Hepatocyte (in vitro differentiated cells): ENCODE data around the gene GLI1. TPM values are rescaled to one million over a fixed set of nuclear protein-coding genes. Genes with fewer than 3 reads are reported as not detected.

ENCODE experiments used
- DNase-seq: peaks from one replicate; pipeline ENCODE4 v3.0.0-alpha.2; 2016; ENCODE audit warnings: low spot score
- H2AFZ ChIP-seq: fragments of 200-600 bp; sonication (generic); 2 replicates; pipeline ENCODE4 v1.6.0; 2016; ENCODE audit warnings: antibody characterized with exemption, mild to moderate bottlenecking
- H3K27ac ChIP-seq: fragments of 200-600 bp; sonication (generic); 2 replicates; pipeline ENCODE4 v1.5.1; 2016; ENCODE audit warnings: mild to moderate bottlenecking
- H3K27me3 ChIP-seq: fragments of 200-600 bp; sonication (generic); 2 replicates; pipeline ENCODE4 v1.6.1; 2016
- H3K36me3 ChIP-seq: fragments of 200-600 bp; sonication (generic); replicated peaks from 2 replicates; pipeline ENCODE4 v1.5.1; 2016; ENCODE audit warnings: low read depth; ENCODE audit not compliant: insufficient read depth
- H3K4me1 ChIP-seq: fragments of 200-600 bp; sonication (generic); 2 replicates; pipeline ENCODE4 v1.5.1; 2016; ENCODE audit warnings: mild to moderate bottlenecking, moderate library complexity; ENCODE audit not compliant: insufficient read depth
- H3K4me2 ChIP-seq: fragments of 200-600 bp; sonication (generic); 2 replicates; pipeline ENCODE4 v1.6.0; 2016
- H3K4me3 ChIP-seq: fragments of 200-600 bp; sonication (generic); 2 replicates; pipeline ENCODE4 v1.5.1; 2016; ENCODE audit warnings: mild to moderate bottlenecking
- H3K79me2 ChIP-seq: fragments of 200-600 bp; sonication (generic); 2 replicates; pipeline ENCODE4 v1.6.0; 2017; ENCODE audit warnings: mild to moderate bottlenecking
- H3K9me2 ChIP-seq: fragments of 200-600 bp; sonication (generic); replicated peaks from 2 replicates; pipeline ENCODE4 v1.6.0; 2017; ENCODE audit warnings: mild to moderate bottlenecking; ENCODE audit not compliant: insufficient read depth
- H3K9me3 ChIP-seq: fragments of 200-600 bp; sonication (generic); 2 replicates; pipeline ENCODE4 v1.5.1; 2016; ENCODE audit warnings: low read depth, mild to moderate bottlenecking
- H4K20me1 ChIP-seq: fragments of 200-600 bp; sonication (generic); 2 replicates; pipeline ENCODE4 v1.6.0; 2016; ENCODE audit warnings: mild to moderate bottlenecking; ENCODE audit not compliant: insufficient read depth, poor library complexity, severe bottlenecking
- CTCF ChIP-seq: fragments of 200-600 bp; sonication (generic); IDR thresholded peaks from 2 replicates; pipeline ENCODE4 v1.5.1; 2016; ENCODE audit warnings: antibody characterized with exemption, mild to moderate bottlenecking; ENCODE audit not compliant: poor library complexity
- EZH2 ChIP-seq: fragments of 200-600 bp; sonication (generic); IDR thresholded peaks from 2 replicates; pipeline ENCODE4 v1.6.1; 2016; ENCODE audit warnings: antibody characterized with exemption, mild to moderate bottlenecking, borderline replicate concordance
- EZH2phosphoT487 ChIP-seq: fragments of 200-600 bp; sonication (generic); IDR thresholded peaks from one replicate; pipeline ENCODE4 v1.6.1; 2018; ENCODE audit warnings: antibody characterized with exemption, mild to moderate bottlenecking, low read depth, moderate library complexity; ENCODE audit not compliant: unreplicated experiment, severe bottlenecking
- WGBS: methylation state at CpG from one replicate; pipeline ENCODE4 v1.1.6; 2016; ENCODE audit warnings: low lambda C conversion rate; ENCODE audit errors: missing lambda C conversion rate; 5-methylcytosine and 5-hydroxymethylcytosine counted together
- polyA plus RNA-seq: library from polyadenylated mRNA; unstranded; fragments of >200 nt; fragmentation: Nextera tagmentation; extraction: Ambion mirVana; gene quantifications from 2 replicates; pipeline ENCODE4 v1.2.1, GENCODE V29; 2016
- total RNA-seq: library from RNA; depleted of rRNA; stranded (reverse); fragments of >200 nt; gene quantifications from 2 replicates; pipeline ENCODE4 v1.2.3, GENCODE V29; 2014

GLI1 gene
- total and polyA plus RNA-seq, 2 experiments from 2014 or later = 6.0 to 7.6 TPM

GRCh38 chr12:57452937-57453509, 6.6 kb upstream of the GLI1 start:
- TF ChIP-seq CTCF = peak; percentile 92
- TF ChIP-seq EZH2 = no peak
- no peak for TF ChIP-seq EZH2phosphoT487
- H3K27ac ChIP-seq = peak overlapping the region; percentile 87
- H4K20me1 ChIP-seq = no peaks in the 10 kb centered on the region
- H3K4me1 ChIP-seq = peaks cover 42% of the 10 kb centered on the region
- H3K79me2 ChIP-seq = no peaks in the 10 kb centered on the region
- H3K27me3 ChIP-seq = no peaks in the 10 kb centered on the region
- no peak overlapping the region for H3K4me3 ChIP-seq
- no peak overlapping the region for H3K4me2 ChIP-seq
- H3K36me3 ChIP-seq = no peaks in the 10 kb centered on the region
- no peak overlapping the region for H2AFZ ChIP-seq
- H3K9me3 ChIP-seq = no peaks in the 10 kb centered on the region
- WGBS = 34% methylated on average over 7 of the region's 7 CpGs
- no peaks in the 10 kb centered on the region for H3K9me2 ChIP-seq
- DNase-seq = peak; percentile 90

- 92% methylated on average over 2 of the region's 2 CpGs for WGBS
- H3K4me3 ChIP-seq = no peak overlapping the region
- DNase-seq = no peak
- no peaks in the 10 kb centered on the region for H3K9me3 ChIP-seq
- TF ChIP-seq CTCF = no peak
- no peak for TF ChIP-seq EZH2
- no peak for TF ChIP-seq EZH2phosphoT487
- no peaks in the 10 kb centered on the region for H4K20me1 ChIP-seq
- H3K27ac ChIP-seq = peak overlapping the region; percentile 91
- no peak overlapping the region for H2AFZ ChIP-seq
- H3K4me1 ChIP-seq = peaks cover 48% of the 10 kb centered on the region
- H3K79me2 ChIP-seq = no peaks in the 10 kb centered on the region
- H3K9me2 ChIP-seq = no peaks in the 10 kb centered on the region
- no peaks in the 10 kb centered on the region for H3K36me3 ChIP-seq
- no peak overlapping the region for H3K4me2 ChIP-seq
- H3K27me3 ChIP-seq = no peaks in the 10 kb centered on the region
Observed at GRCh38 chr12:57454213-57454565, 5.4 kb upstream of the GLI1 start.

- Histone ChIP-seq H2AFZ (no peak within 1 kb of the TSS), H3K4me3 (no peak within 1 kb of the TSS), H3K27ac (peak within 1 kb of the TSS; percentile 91), H3K36me3 (no peaks in the 10 kb centered on the region), H3K79me2 (no peaks in the 10 kb centered on the region), H3K27me3 (no peaks in the 10 kb centered on the region), H3K9me3 (no peaks in the 10 kb centered on the region), H3K9me2 (no peaks in the 10 kb centered on the region), H3K4me1 (peaks cover 48% of the 10 kb centered on the region), H4K20me1 (no peaks in the 10 kb centered on the region), H3K4me2 (peak within 1 kb of the TSS; percentile 65)
- TF ChIP-seq EZH2 (no peak), CTCF (no peak), EZH2phosphoT487 (no peak)
- DNase-seq = peak; percentile 83
- WGBS = 51% methylated on average over 7 of the region's 10 CpGs
Observed at GRCh38 chr12:57454566-57455373, 4.8 kb upstream of the GLI1 start, which contains the start of gene INHBE. Gene INHBE, plus strand, starts transcription at chr12:57455307. Its CDS starts 230 bp downstream, at chr12:57455537.
